Measurements from ENCODE around the gene MAP3K4.
"Not testable (repeated sequence)": the region's sequence is repeated elsewhere in the genome, so short reads cannot be mapped to it uniquely, and the experiment has no call there.

The MAP3K4 gene

GRCh38 chr6:160971171-160971570 is 20.4 kb upstream of the MAP3K4 start:
- DNase-seq = no peak

GRCh38 chr6:160972111-160972510 is 19.5 kb upstream of the MAP3K4 start:
- no peak for DNase-seq

- not testable (repeated sequence) for DNase-seq
These were observed 19.0 kb upstream of the MAP3K4 start for GRCh38 chr6:160972594-160972993.

GRCh38 chr6:160973311-160974250 is 18.0 kb upstream of the MAP3K4 start:
- no peak for DNase-seq

- DNase-seq = no peak
These were observed 17.2 kb upstream of the MAP3K4 start for GRCh38 chr6:160974304-160974771.

GRCh38 chr6:160975162-160975561 is 16.4 kb upstream of the MAP3K4 start:
- DNase-seq = no peak

GRCh38 chr6:160975961-160976360 is 15.6 kb upstream of the MAP3K4 start:
- not testable (repeated sequence) for DNase-seq

GRCh38 chr6:160978141-160978901 is 13.2 kb upstream of the MAP3K4 start:
- DNase-seq = no peak

GRCh38 chr6:160979061-160979708 is 12.4 kb upstream of the MAP3K4 start:
- no peak for DNase-seq

GRCh38 chr6:160983377-160983948 is 8.1 kb upstream of the MAP3K4 start:
- DNase-seq = not testable (repeated sequence)

GRCh38 chr6:160986851-160987250 is 4.7 kb upstream of the MAP3K4 start:
- peak; percentile 34 for DNase-seq

- no peak for DNase-seq
These were observed 4.3 kb upstream of the MAP3K4 start for GRCh38 chr6:160987265-160987664.

GRCh38 chr6:160990847-160991405 is 643 bp upstream of the MAP3K4 start:
- no peak for DNase-seq

- DNase-seq = no peak
These were observed 751 bp downstream of the MAP3K4 start for GRCh38 chr6:160992061-160992979.

GRCh38 chr6:160992980-160993314 is 1.4 kb downstream of the MAP3K4 start:
- DNase-seq = no peak

GRCh38 chr6:160995271-160995670 is 3.7 kb downstream of the MAP3K4 start:
- no peak for DNase-seq

GRCh38 chr6:160996131-160996601 is 4.6 kb downstream of the MAP3K4 start:
- no peak for DNase-seq

GRCh38 chr6:160998217-160998616 is 6.6 kb downstream of the MAP3K4 start:
- DNase-seq = no peak

- DNase-seq = no peak
These were observed 7.2 kb downstream of the MAP3K4 start for GRCh38 chr6:160998766-160999165.

- no peak for DNase-seq
These were observed 7.9 kb downstream of the MAP3K4 start for GRCh38 chr6:160999516-160999915.

GRCh38 chr6:161000632-161001031 is 9.1 kb downstream of the MAP3K4 start:
- DNase-seq = no peak

Data from SIG-M5 (cell line).